ENCODE measurements around the gene BAIAP2L1.
A peak's percentile ranks its signal among the peaks of the same experiment; 100 is the strongest.

BAIAP2L1 gene

DNA sequence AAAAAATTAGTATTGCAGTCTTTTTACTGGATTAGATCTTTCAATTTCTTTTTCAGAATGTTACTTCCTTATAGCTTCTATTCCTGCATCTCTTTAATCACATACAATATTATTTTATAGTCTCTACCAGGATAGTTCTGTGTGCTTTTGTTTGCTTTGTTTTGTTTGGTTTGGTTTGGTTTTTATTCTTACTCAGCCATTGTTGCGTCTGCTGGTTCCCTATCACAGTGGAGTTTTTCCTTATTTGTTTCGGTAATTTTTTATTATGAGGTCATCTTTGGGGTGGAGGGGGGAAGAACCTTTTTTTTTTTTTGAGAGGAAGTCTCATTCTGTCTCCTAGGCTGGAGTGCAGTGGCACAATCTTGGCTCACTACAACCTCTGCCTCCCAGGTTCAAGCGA is 9.0 kb upstream of the BAIAP2L1 start:
- no peak for TF ChIP-seq ZBTB7A (IDR thresholded peaks at IDR 0.05; ENCODE audit: low read depth)
- TF ChIP-seq TCF12 (IDR thresholded peaks at IDR 0.05; ENCODE audit: low read depth), result no peak
- TF ChIP-seq FOXM1 (IDR thresholded peaks at IDR 0.05; ENCODE audit: borderline replicate concordance, low read depth), result no peak
- TF ChIP-seq TAF1 (IDR thresholded peaks at IDR 0.05; ENCODE audit: low read depth), result no peak
- no peak for TF ChIP-seq YY1 (IDR thresholded peaks at IDR 0.05; ENCODE audit: low read depth)
- TF ChIP-seq, protein P1, sequence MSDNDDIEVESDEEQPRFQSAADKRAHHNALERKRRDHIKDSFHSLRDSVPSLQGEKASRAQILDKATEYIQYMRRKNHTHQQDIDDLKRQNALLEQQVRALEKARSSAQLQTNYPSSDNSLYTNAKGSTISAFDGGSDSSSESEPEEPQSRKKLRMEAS (IDR thresholded peaks at IDR 0.05), result no peak
- TF ChIP-seq, protein P2, sequence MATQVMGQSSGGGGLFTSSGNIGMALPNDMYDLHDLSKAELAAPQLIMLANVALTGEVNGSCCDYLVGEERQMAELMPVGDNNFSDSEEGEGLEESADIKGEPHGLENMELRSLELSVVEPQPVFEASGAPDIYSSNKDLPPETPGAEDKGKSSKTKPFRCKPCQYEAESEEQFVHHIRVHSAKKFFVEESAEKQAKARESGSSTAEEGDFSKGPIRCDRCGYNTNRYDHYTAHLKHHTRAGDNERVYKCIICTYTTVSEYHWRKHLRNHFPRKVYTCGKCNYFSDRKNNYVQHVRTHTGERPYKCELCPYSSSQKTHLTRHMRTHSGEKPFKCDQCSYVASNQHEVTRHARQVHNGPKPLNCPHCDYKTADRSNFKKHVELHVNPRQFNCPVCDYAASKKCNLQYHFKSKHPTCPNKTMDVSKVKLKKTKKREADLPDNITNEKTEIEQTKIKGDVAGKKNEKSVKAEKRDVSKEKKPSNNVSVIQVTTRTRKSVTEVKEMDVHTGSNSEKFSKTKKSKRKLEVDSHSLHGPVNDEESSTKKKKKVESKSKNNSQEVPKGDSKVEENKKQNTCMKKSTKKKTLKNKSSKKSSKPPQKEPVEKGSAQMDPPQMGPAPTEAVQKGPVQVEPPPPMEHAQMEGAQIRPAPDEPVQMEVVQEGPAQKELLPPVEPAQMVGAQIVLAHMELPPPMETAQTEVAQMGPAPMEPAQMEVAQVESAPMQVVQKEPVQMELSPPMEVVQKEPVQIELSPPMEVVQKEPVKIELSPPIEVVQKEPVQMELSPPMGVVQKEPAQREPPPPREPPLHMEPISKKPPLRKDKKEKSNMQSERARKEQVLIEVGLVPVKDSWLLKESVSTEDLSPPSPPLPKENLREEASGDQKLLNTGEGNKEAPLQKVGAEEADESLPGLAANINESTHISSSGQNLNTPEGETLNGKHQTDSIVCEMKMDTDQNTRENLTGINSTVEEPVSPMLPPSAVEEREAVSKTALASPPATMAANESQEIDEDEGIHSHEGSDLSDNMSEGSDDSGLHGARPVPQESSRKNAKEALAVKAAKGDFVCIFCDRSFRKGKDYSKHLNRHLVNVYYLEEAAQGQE (IDR thresholded peaks at IDR 0.05; ENCODE audit: low read depth), result no peak
- TF ChIP-seq NFIC (IDR thresholded peaks at IDR 0.05), result no peak
- no peak for TF ChIP-seq EP300 (IDR thresholded peaks at IDR 0.05; ENCODE audit: borderline replicate concordance)
- TF ChIP-seq EGR1 (IDR thresholded peaks at IDR 0.05), result no peak
- TF ChIP-seq, protein P3, sequence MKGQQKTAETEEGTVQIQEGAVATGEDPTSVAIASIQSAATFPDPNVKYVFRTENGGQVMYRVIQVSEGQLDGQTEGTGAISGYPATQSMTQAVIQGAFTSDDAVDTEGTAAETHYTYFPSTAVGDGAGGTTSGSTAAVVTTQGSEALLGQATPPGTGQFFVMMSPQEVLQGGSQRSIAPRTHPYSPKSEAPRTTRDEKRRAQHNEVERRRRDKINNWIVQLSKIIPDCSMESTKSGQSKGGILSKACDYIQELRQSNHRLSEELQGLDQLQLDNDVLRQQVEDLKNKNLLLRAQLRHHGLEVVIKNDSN (IDR thresholded peaks at IDR 0.05), result no peak
- no peak for TF ChIP-seq RAD21 (IDR thresholded peaks at IDR 0.05; ENCODE audit: low read depth)
- no peak for TF ChIP-seq TEAD4 (IDR thresholded peaks at IDR 0.05)
- no peak for TF ChIP-seq CEBPB (IDR thresholded peaks at IDR 0.05)

- TF ChIP-seq CEBPB (IDR thresholded peaks at IDR 0.05) (no peak), RAD21 (IDR thresholded peaks at IDR 0.05; ENCODE audit: low read depth) (no peak), FOXM1 (IDR thresholded peaks at IDR 0.05; ENCODE audit: borderline replicate concordance, low read depth) (no peak), TCF12 (IDR thresholded peaks at IDR 0.05; ENCODE audit: low read depth) (no peak), NFIC (IDR thresholded peaks at IDR 0.05) (no peak), EGR1 (IDR thresholded peaks at IDR 0.05) (no peak), CREB1 (IDR thresholded peaks at IDR 0.05; ENCODE audit: low read depth) (no peak), TEAD4 (IDR thresholded peaks at IDR 0.05) (no peak), TAF1 (IDR thresholded peaks at IDR 0.05; ENCODE audit: low read depth) (no peak), ZBTB7A (IDR thresholded peaks at IDR 0.05; ENCODE audit: low read depth) (no peak), EP300 (IDR thresholded peaks at IDR 0.05; ENCODE audit: borderline replicate concordance) (no peak), YY1 (IDR thresholded peaks at IDR 0.05; ENCODE audit: low read depth) (no peak)
- TF ChIP-seq, protein P1 (IDR thresholded peaks at IDR 0.05), result no peak
- TF ChIP-seq, protein P3 (IDR thresholded peaks at IDR 0.05), result no peak
- TF ChIP-seq, protein P2 (IDR thresholded peaks at IDR 0.05; ENCODE audit: low read depth), result no peak
These were observed 5.9 kb upstream of the BAIAP2L1 start for GRCh38 chr7:98406827-98407226.

DNA sequence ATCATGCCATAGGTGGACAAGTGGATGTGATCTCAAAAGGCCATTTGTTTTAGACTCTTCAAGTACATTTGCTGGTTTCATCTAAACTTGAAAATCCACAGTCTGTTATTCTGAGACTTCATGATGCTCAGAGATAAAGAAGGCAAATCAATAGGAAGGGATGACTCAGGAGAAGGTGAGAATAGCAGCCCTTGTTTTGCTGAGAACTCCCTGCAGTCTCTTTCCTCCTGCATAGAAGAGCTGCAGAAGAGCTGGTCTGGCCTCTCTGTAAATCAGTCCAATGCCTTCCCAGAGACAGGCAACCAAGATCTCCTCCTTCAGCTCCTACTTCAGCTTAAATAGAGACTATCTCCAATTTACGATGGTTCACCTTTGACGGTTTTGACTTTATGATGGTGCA is 4.0 kb upstream of the BAIAP2L1 start:
- TF ChIP-seq EP300 (IDR thresholded peaks at IDR 0.05; ENCODE audit: borderline replicate concordance), result no peak
- TF ChIP-seq EGR1 (IDR thresholded peaks at IDR 0.05), result no peak
- TF ChIP-seq NFIC (IDR thresholded peaks at IDR 0.05), result no peak
- TF ChIP-seq, protein P3 (IDR thresholded peaks at IDR 0.05), result no peak
- no peak for TF ChIP-seq ZBTB7A (IDR thresholded peaks at IDR 0.05; ENCODE audit: low read depth)
- TF ChIP-seq FOXM1 (IDR thresholded peaks at IDR 0.05; ENCODE audit: borderline replicate concordance, low read depth), result no peak
- TF ChIP-seq TAF1 (IDR thresholded peaks at IDR 0.05; ENCODE audit: low read depth), result no peak
- no peak for TF ChIP-seq TCF12 (IDR thresholded peaks at IDR 0.05; ENCODE audit: low read depth)

DNA sequence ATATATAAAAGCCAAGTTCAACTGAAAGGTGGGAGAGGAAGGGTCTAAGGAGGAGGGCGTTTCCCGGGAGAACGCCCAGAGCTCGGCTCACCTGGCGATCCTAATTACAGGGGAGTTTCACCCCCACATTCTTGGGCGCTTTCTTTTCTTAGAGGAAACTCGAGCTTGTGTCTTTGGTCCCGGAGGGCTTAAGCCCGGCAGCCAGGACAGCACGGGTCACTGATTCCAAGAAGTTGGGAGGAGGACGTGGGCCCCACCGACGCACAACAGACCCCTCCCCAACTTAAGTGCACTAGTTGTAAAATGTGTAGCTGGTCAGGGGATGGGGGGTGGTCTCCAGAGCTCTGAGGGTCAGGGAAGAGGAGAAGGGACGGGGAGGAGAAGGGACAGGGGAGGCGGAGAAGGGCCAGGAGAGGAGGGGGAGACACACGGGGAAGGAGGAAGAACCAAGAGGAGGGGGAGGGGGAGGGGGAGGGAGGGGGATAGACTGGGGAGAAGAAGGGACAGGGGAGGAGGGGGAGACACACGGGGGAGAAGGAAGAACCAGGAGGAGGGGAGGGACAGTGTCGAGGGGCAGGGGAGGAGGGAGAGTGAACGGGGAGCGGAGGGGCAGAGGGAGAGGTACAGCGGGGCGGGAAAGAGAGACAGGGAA is 874 bp downstream of the BAIAP2L1 start:
- TF ChIP-seq EGR1 (IDR thresholded peaks at IDR 0.05), result no peak
- TF ChIP-seq CEBPB (IDR thresholded peaks at IDR 0.05), result no peak
- no peak; the same call in 1 of the 2 replicates for TF ChIP-seq EP300 (IDR thresholded peaks at IDR 0.05; ENCODE audit: borderline replicate concordance)
- no peak for TF ChIP-seq RAD21 (IDR thresholded peaks at IDR 0.05; ENCODE audit: low read depth)
- no peak for TF ChIP-seq NFIC (IDR thresholded peaks at IDR 0.05)
- TF ChIP-seq, protein P3 (IDR thresholded peaks at IDR 0.05), result no peak
- no peak for TF ChIP-seq FOXM1 (IDR thresholded peaks at IDR 0.05; ENCODE audit: borderline replicate concordance, low read depth)
- TF ChIP-seq TAF1 (IDR thresholded peaks at IDR 0.05; ENCODE audit: low read depth), result no peak
- TF ChIP-seq, protein P2 (IDR thresholded peaks at IDR 0.05; ENCODE audit: low read depth), result no peak
- TF ChIP-seq TCF12 (IDR thresholded peaks at IDR 0.05; ENCODE audit: low read depth), result peak; percentile 30
- 0 out of 2 replicates have a peak, but pooled peaks have one; percentile 16 for TF ChIP-seq TEAD4 (IDR thresholded peaks at IDR 0.05)
- no peak for TF ChIP-seq YY1 (IDR thresholded peaks at IDR 0.05; ENCODE audit: low read depth)
- TF ChIP-seq, protein P1 (IDR thresholded peaks at IDR 0.05), result no peak
- TF ChIP-seq CREB1 (IDR thresholded peaks at IDR 0.05; ENCODE audit: low read depth), result no peak
- TF ChIP-seq ZBTB7A (IDR thresholded peaks at IDR 0.05; ENCODE audit: low read depth), result peak; percentile 51; the same call in 1 of the 2 replicates
